HG02840 (cell line): Measurements from ENCODE around the gene ICE1.
"Not testable (repeated sequence)": the region's sequence is repeated elsewhere in the genome, so short reads cannot be mapped to it uniquely, and the experiment has no call there.

Experiments
- ATAC-seq: cut with Tn5 transposase; IDR thresholded peaks from one replicate; pipeline ENCODE4 v1.9.1; 2021; ENCODE audit warnings: mild to moderate bottlenecking, moderate library complexity, moderate number of reproducible peaks; ENCODE audit not compliant: unreplicated experiment, low FRiP score

The ICE1 gene

DNA sequence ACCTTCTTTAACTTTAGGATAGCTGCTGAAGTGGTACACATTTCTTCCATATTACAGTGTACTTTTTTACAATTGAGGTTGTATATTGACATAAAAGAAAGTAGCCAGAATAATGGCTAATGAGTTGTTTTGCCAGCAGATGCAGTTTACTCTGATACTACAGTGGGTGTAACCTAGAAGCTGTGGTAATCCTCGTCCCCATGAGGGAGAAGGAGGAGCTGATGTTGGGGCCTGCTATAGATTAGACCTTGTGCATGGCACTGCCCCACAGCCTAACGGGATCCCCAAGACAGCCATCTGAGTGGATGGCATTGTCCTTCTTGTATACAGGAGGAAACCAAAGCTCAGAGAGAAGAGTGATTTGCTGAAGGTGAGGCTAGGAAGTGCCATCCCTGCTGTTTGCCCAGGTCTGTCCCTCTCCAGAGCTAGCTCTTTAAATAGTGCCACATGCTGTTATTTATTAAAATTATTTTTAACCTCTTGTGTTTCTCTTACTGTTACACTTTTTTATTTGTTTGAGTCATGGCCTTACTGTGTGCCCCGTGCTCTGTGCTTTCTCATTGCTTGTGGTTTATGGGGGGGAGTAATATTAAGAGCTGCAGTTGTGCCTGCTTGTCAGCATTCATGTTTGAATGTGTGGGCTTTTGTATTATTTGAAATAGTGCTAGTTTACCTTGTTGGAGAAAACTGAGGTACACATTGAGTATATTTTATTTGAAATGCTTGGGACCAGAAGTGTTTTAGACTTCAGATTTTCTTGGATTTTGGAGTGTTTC is 65.3 kb downstream of the ICE1 start:
- no peak for ATAC-seq

GRCh38 chr5:5490774-5491347 is 68.4 kb downstream of the ICE1 start:
- no peak for ATAC-seq

DNA sequence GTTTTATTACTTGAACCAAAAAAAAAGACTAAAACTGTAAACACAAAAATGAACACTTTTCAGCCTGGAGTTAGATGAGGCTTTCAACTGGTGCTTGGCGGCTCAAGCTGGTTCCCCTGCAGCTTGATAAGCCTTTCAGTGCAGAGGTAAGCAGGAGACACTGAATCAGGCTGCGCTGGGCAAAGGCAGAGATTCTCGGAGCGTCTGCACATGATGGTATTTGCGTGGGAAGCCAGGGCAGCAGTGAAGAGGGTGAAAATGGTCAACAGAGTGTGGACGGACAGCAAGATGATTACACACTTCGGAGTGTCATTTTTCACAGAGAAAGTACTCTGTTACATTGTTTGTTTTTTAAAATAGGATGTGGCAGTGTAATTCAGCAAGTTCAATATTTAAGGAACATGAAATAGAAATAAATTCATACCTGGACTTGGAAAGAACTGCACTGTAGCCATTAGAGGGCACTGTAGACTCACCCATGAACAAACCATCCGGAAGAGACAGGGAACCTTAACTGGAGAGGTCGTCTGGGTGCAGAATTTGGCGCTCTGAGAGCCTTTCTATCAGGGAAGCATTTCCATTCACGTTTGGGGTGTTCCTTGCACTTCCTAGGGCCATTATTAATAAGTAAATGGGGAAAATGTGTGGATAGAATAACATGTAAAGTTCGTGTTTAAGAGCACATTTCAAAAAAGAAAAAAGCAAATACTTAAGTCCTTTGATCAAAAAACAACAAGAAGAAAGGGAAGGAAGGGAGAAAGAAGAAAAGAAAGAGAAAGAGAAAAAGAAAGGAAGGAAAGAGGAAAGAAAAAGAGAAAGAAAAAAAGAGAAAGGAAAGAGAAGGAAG is 69.8 kb downstream of the ICE1 start:
- ATAC-seq, result no peak

DNA sequence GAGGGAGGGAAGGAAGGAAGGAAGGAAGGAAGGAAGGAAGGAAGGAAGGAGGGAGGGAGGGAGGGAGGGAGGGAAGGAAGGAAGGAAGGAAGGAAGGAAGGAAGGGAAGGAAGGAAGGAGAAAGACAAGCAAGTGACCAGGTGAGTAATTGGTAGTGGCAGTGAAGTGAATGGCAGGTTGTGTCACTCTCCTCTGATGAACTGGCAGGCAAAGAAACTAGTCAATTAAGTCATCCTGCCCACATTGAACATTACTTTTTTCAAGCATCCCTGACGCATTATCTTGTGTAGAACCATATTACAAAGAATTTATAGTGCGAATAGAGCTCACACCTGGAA is 70.4 kb downstream of the ICE1 start:
- not testable (repeated sequence) for ATAC-seq

- peak; percentile 47 for ATAC-seq
Observed at GRCh38 chr5:5494489-5495402, 72.3 kb downstream of the ICE1 start.

- no peak for ATAC-seq
Observed at GRCh38 chr5:5497152-5497788, 74.8 kb downstream of the ICE1 start.

GRCh38 chr5:5499442-5499841 is 77.0 kb downstream of the ICE1 start:
- no peak for ATAC-seq

- no peak for ATAC-seq
Observed at GRCh38 chr5:5504325-5504724, 81.8 kb downstream of the ICE1 start.

GRCh38 chr5:5505815-5506214 is 83.3 kb downstream of the ICE1 start:
- no peak for ATAC-seq

DNA sequence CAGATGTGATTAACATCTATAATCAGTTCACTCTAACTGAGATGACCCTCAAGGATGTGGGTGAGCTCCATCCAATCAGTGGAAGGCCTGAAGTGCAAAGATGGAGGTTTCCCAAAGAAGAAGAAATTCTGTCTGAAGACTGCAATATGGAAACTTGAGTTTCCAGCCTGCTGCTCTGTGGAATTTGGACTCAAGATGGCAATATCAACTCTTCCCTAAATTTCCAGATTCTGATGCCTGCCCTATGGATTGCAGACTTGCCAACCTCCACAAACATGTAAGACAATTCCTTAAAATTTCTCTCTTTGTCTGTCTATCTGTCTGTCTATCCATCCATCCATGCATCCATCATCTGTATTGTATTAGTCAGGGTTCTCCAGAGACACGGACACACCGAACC is 85.9 kb downstream of the ICE1 start:
- ATAC-seq, result no peak

- ATAC-seq, result no peak
Observed at GRCh38 chr5:5511904-5512416, 89.5 kb downstream of the ICE1 start.

GRCh38 chr5:5512543-5512942 is 90.1 kb downstream of the ICE1 start:
- no peak for ATAC-seq

DNA sequence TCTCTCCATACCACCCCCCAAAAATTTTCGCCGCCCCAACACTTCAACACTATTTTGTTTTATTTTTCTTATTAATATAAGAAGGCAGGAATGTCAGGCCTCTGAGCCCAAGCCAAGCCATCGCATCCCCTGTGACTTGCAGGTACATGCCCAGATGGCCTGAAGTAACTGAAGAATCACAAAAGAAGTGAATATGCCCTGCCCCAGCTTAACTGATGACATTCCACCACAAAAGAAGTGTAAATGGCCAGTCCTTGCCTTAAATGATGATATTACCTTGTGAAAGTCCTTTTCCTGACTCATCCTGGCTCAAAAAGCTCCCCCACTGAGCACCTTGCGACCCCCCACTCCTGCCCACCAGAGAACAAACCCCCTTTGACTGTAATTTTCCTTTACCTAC is 98.1 kb downstream of the ICE1 start:
- not testable (repeated sequence) for ATAC-seq

GRCh38 chr5:5521029-5521428 is 98.6 kb downstream of the ICE1 start:
- ATAC-seq, result no peak

GRCh38 chr5:5521478-5521877 is 99.0 kb downstream of the ICE1 start:
- no peak for ATAC-seq

- ATAC-seq, result no peak
Observed at GRCh38 chr5:5522336-5522735, 99.9 kb downstream of the ICE1 start.

- ATAC-seq, result peak; percentile 91
Observed at GRCh38 chr5:5523066-5523505, 100.6 kb downstream of the ICE1 start.

DNA sequence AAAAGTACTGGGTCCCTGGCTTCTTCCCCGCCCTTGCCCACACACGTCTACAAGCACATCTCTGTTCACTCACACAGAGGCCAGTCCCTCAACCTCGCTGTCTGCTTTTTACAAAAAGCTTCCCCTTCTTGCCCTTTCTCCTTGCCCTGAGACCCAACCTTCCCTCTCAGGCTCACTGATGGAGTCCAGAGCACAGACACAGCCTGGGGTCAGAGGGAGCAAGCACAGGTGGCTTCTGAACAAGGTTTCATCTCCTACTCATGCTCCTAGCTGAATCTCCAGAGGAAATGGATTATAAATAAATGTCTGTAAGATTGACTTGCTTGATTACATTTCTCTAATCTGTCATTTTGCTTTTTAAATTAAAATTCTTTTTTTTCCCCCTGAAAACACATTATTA is 101.8 kb downstream of the ICE1 start:
- ATAC-seq, result no peak

DNA sequence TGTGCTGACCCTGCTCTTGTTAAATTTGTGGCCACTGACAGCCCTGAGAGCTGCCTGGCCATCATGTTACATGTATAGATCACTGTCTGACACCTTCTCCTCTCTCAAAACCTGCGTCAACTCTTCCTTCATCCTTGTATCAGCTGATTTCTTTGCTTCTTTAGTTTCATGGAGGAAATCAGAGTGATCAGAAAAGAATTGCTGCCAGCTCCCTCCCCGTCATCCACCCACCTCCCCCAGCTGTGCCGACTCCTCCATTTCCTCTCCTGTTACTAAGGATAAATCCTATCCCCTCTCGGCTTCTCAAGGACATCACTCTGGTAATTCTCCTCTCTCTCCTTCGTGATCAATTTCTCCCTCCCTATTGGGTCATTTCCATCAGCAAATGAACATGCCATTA is 108.9 kb downstream of the ICE1 start:
- ATAC-seq, result no peak
